SK-N-MC (cell line): Measurements from ENCODE around the gene CPN2.

Experiments used
- EZH2 ChIP-seq: fragments of 200-600 bp; sonication (generic); IDR thresholded peaks from one replicate; pipeline ENCODE4 v1.6.1; 2017; ENCODE audit warnings: antibody characterized with exemption
- FOXP2 ChIP-seq: optimal IDR thresholded peaks from 2 replicates; pipeline ENCODE3; 2011; ENCODE audit warnings: mild to moderate bottlenecking, moderate library complexity; ENCODE audit not compliant: insufficient read depth; ENCODE audit errors: extremely low read length, control extremely low read depth
- POLR2AphosphoS5 ChIP-seq: IDR thresholded peaks from 2 replicates; pipeline ENCODE4 v1.6.1; 2012; ENCODE audit warnings: mild to moderate bottlenecking, low read depth, low read length, borderline replicate concordance

- TF ChIP-seq EZH2 (no peak), POLR2AphosphoS5 (no peak), FOXP2 (no peak)
These were observed 21.9 kb upstream of the CPN2 start for GRCh38 chr3:194373028-194373427.
